CD14-positive monocyte (primary cell): ENCODE measurements around the gene HTRA3. TPM values are rescaled to one million over a fixed set of nuclear protein-coding genes. Genes with fewer than 3 reads are reported as not detected.

Experiments used
- DNase-seq, 3 donors: peaks; one replicate each; pipeline ENCODE4 v3.0.0-alpha.2; 2011 to 2022
- H2AFZ ChIP-seq: 2 replicates; pipeline ENCODE4 v1.6.0; 2012; ENCODE audit warnings: mild to moderate bottlenecking, low read depth, low read length, inconsistent platforms; ENCODE audit not compliant: insufficient read depth, poor library complexity, severe bottlenecking
- H3K27ac ChIP-seq, 2 donors: 1 replicate in 1 of 2; 2 replicates in 1 of 2; pipeline ENCODE4 v1.5.1; 2012 to 2013; ENCODE audit warnings: low read length in 2 of 2, control low read depth in 1 of 2, inconsistent platforms in 1 of 2, low read depth in 1 of 2, mild to moderate bottlenecking in 1 of 2
- H3K27me3 ChIP-seq, 2 donors: one replicate each; pipeline versions ENCODE4 v1.6.0 to v1.6.1; 2011 to 2013; ENCODE audit warnings: low read length in 2 of 2; ENCODE audit not compliant: control insufficient read depth in 2 of 2, insufficient read depth in 2 of 2
- H3K36me3 ChIP-seq, 2 donors: replicated peaks in 1 of 2; 1 replicate in 1 of 2; 2 replicates in 1 of 2; pipeline versions ENCODE4 v1.5.1 to v1.6.1; 2012 to 2013; ENCODE audit warnings: low read length in 2 of 2, control low read depth in 1 of 2, inconsistent platforms in 1 of 2, mild to moderate bottlenecking in 1 of 2; ENCODE audit not compliant: insufficient read depth in 2 of 2, control insufficient read depth in 1 of 2
- H3K4me1 ChIP-seq, 2 donors: 1 replicate in 1 of 2; 2 replicates in 1 of 2; pipeline versions ENCODE4 v1.5.1 to v1.6.1; 2012 to 2013; ENCODE audit warnings: low read length in 2 of 2, control low read depth in 1 of 2, inconsistent platforms in 1 of 2, mild to moderate bottlenecking in 1 of 2, moderate library complexity in 1 of 2; ENCODE audit not compliant: insufficient read depth in 2 of 2, control insufficient read depth in 1 of 2
- H3K4me2 ChIP-seq: replicated peaks from 2 replicates; pipeline ENCODE3; 2012; ENCODE audit warnings: low read length, moderate library complexity, mild to moderate bottlenecking; ENCODE audit not compliant: poor library complexity, severe bottlenecking; ENCODE audit errors: extremely low read depth
- H3K4me3 ChIP-seq, 3 experiments: fragments of 200-600 bp in 1 of 3; sonication (generic) in 1 of 3; replicated peaks in 1 of 3; 1 replicate in 2 of 3; 2 replicates in 1 of 3; pipeline ENCODE4 v1.5.1; 2011 to 2013; ENCODE audit warnings: low read length in 3 of 3, mild to moderate bottlenecking in 3 of 3, control low read depth in 2 of 3, low read depth in 2 of 3, inconsistent platforms in 1 of 3, moderate library complexity in 1 of 3
- H3K79me2 ChIP-seq: 2 replicates; pipeline ENCODE4 v1.6.0; 2012; ENCODE audit warnings: mild to moderate bottlenecking, control low read depth, inconsistent platforms, low read length, moderate library complexity; ENCODE audit not compliant: insufficient read depth
- H3K9ac ChIP-seq: 2 replicates; pipeline ENCODE4 v1.6.0; 2017; ENCODE audit warnings: low read length, mild to moderate bottlenecking; ENCODE audit not compliant: insufficient read depth, poor library complexity, severe bottlenecking
- H3K9me3 ChIP-seq, 2 donors: replicated peaks in 1 of 2; 1 replicate in 1 of 2; 2 replicates in 1 of 2; pipeline versions ENCODE4 v1.5.1 to v1.6.1; 2012 to 2013; ENCODE audit warnings: low read length in 2 of 2, control low read depth in 1 of 2; ENCODE audit not compliant: control insufficient read depth in 1 of 2, insufficient read depth in 1 of 2
- H4K20me1 ChIP-seq: 2 replicates; pipeline ENCODE4 v1.6.0; 2012; ENCODE audit warnings: mild to moderate bottlenecking, low read length, control low read depth, moderate library complexity; ENCODE audit not compliant: insufficient read depth
- H3K27ac Mint-ChIP-seq, 7 donors: one replicate each; pipeline ENCODE4 v1.8.0; 2020; ENCODE audit warnings: mild to moderate bottlenecking in 7 of 7, mixed read lengths in 7 of 7, moderate library complexity in 6 of 7, inconsistent platforms in 2 of 7
- H3K27me3 Mint-ChIP-seq, 3 donors: one replicate each; pipeline ENCODE4 v1.8.0; 2021 to 2022; ENCODE audit warnings: low read depth in 3 of 3, mild to moderate bottlenecking in 3 of 3, mixed read lengths in 3 of 3, moderate library complexity in 3 of 3, inconsistent platforms in 1 of 3
- H3K36me3 Mint-ChIP-seq, 2 donors: one replicate each; pipeline ENCODE4 v1.8.0; 2020; ENCODE audit warnings: mixed read lengths in 2 of 2, inconsistent platforms in 1 of 2, mild to moderate bottlenecking in 1 of 2
- H3K4me1 Mint-ChIP-seq: one replicate; pipeline ENCODE4 v1.8.0; 2020; ENCODE audit warnings: mild to moderate bottlenecking, mixed read lengths
- H3K4me3 Mint-ChIP-seq, 2 donors: one replicate each; pipeline ENCODE4 v1.8.0; 2020; ENCODE audit warnings: mild to moderate bottlenecking in 2 of 2, mixed read lengths in 2 of 2, moderate library complexity in 1 of 2
- H3K9me3 Mint-ChIP-seq, 7 donors: one replicate each; pipeline ENCODE4 v1.8.0; 2020 to 2022; ENCODE audit warnings: mixed read lengths in 7 of 7, mild to moderate bottlenecking in 6 of 7, moderate library complexity in 6 of 7, inconsistent platforms in 2 of 7
- CTCF ChIP-seq: fragments of 200-600 bp; IDR thresholded peaks from one replicate; pipeline ENCODE4 v1.8.0; 2022; ENCODE audit warnings: antibody characterized with exemption, mild to moderate bottlenecking
- WGBS: methylation state at CpG from one replicate; pipeline ENCODE4 v1.1.5; 2013; ENCODE audit warnings: missing lambda C conversion rate; ENCODE audit not compliant: insufficient coverage; 5-methylcytosine and 5-hydroxymethylcytosine counted together
- intact Hi-C, 2 donors: fragments of 100-400 bp; cut with micrococcal nuclease; formaldehyde crosslinking; loops; one replicate each; pipeline versions ENCODE4 v1.15.0 to v1.15.1; 2023
- polyA plus RNA-seq, 3 donors: library from polyadenylated mRNA; depleted of rRNA in 1 of 3; unstranded in 2 of 3; stranded (reverse) in 1 of 3; fragments of 300-500 nt in 2 of 3; fragments of >200 nt in 1 of 3; fragmentation: Illumina TruSeq in 2 of 3; gene quantifications; 1 replicate in 2 of 3; 2 replicates in 1 of 3; pipeline ENCODE4 v1.2.3, GENCODE V29; 2012 to 2021

The HTRA3 gene
- polyA plus RNA-seq, 3 donors: not detected

GRCh38 chr4:8222609-8223388 is 46.8 kb upstream of the HTRA3 start:
- H3K4me1 Mint-ChIP-seq: peaks cover 65% of the 10 kb centered on the region
- Histone ChIP-seq H3K4me2 (no peak overlapping the region), H3K27me3 (no peaks in the 10 kb centered on the region), H2AFZ (no peak overlapping the region), H4K20me1 (peaks cover 90% of the 10 kb centered on the region), H3K27ac (peak overlapping the region; percentile 80 to 90), H3K36me3 (peaks cover 81 to 86% of the 10 kb centered on the region in 2 donors), H3K79me2 (peaks cover 14% of the 10 kb centered on the region), H3K9me3 (no peaks in the 10 kb centered on the region), H3K9ac (no peak overlapping the region), H3K4me3 (no peak overlapping the region), H3K4me1 (peaks cover 70 to 83% of the 10 kb centered on the region in 2 donors)
- 96% methylated on average over 11 of the region's 15 CpGs for WGBS
- intact Hi-C loops: loop anchor here (5.0 kb wide), 2 partner anchors 45 to 50 kb away; no protein-coding TSS in a partner anchor
- H3K27me3 Mint-ChIP-seq: peaks cover 0 to 7% (median 2%) of the 10 kb centered on the region in 3 donors
- TF ChIP-seq CTCF: no peak
- peaks cover 78 to 88% of the 10 kb centered on the region in 2 donors for H3K36me3 Mint-ChIP-seq
- H3K4me3 Mint-ChIP-seq: no peak overlapping the region
- H3K27ac Mint-ChIP-seq: peak overlapping the region; percentile 96 to 99 (median 98)
- no peak for DNase-seq
- H3K9me3 Mint-ChIP-seq: peaks cover 0 to 1% (median 0%) of the 10 kb centered on the region in 7 donors

GRCh38 chr4:8224267-8224974 is 45.1 kb upstream of the HTRA3 start:
- peaks cover 24% of the 10 kb centered on the region for H3K79me2 ChIP-seq
- Mint-ChIP-seq H3K27me3 (peaks cover 0 to 7% (median 2%) of the 10 kb centered on the region in 3 donors), H3K27ac (peak overlapping the region in 1 of 7 donors; percentile 16), H3K4me1 (peaks cover 73% of the 10 kb centered on the region), H3K9me3 (peaks cover 0 to 1% (median 0%) of the 10 kb centered on the region in 7 donors), H3K4me3 (peak overlapping the region in 1 of 2 donors; percentile 50), H3K36me3 (peaks cover 67 to 87% of the 10 kb centered on the region in 2 donors)
- peaks cover 92% of the 10 kb centered on the region for H4K20me1 ChIP-seq
- peaks cover 75 to 84% of the 10 kb centered on the region in 2 donors for H3K4me1 ChIP-seq
- H3K27ac ChIP-seq: no peak overlapping the region
- DNase-seq: no peak
- no peak for TF ChIP-seq CTCF
- H3K4me3 ChIP-seq: no peak overlapping the region
- peaks cover 76 to 78% of the 10 kb centered on the region in 2 donors for H3K36me3 ChIP-seq
- H3K9ac ChIP-seq: no peak overlapping the region
- WGBS: 63% methylated on average over 11 of the region's 12 CpGs
- no peaks in the 10 kb centered on the region for H3K9me3 ChIP-seq
- no peak overlapping the region for H2AFZ ChIP-seq
- no peaks in the 10 kb centered on the region for H3K27me3 ChIP-seq
- H3K4me2 ChIP-seq: no peak overlapping the region
- intact Hi-C loops: loop anchor here (5.0 kb wide), 2 partner anchors 47 to 52 kb away; no protein-coding TSS in a partner anchor
